ENCODE data around the gene FAM181B. TPM values are rescaled to one million over a fixed set of nuclear protein-coding genes. Genes with fewer than 3 reads are reported as not detected.
A peak's percentile ranks its signal among the peaks of the same experiment; 100 is the strongest.

Gene FAM181B
- total and polyA plus RNA-seq, 2 of the 13 experiments (the other 11 are each of a cell fraction or from before 2014, with no cell fraction given), result not detected

DNA sequence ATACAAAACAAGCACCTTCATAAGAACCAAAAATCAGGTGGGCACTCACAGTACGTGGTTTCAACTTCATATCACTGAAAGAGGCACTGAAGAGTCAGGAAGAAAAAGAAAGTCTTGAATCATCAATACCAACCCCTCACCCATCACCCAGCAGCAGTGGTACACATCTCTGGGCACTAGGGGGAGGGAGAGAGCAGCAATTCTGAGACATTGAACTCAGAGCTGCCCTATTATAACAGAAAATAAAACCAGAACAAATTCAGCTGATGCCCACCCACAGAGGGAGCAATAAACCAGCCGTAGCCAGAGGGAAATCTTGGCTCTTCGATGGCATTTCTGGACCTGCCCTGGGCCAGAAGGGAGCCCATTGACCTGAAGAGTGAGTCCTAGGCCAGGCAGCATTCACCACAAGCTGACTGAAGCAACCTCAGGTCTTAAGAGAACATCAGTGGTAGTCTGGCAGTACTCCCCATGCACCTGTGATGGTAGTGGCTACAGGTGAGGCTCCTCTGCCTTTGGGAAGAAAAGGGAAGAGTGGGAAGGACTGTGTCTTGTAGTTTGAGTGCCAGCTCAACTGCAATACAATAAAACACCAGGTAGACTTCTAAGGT is 42.2 kb upstream of the FAM181B start (continued):
- TF ChIP-seq, protein P1, sequence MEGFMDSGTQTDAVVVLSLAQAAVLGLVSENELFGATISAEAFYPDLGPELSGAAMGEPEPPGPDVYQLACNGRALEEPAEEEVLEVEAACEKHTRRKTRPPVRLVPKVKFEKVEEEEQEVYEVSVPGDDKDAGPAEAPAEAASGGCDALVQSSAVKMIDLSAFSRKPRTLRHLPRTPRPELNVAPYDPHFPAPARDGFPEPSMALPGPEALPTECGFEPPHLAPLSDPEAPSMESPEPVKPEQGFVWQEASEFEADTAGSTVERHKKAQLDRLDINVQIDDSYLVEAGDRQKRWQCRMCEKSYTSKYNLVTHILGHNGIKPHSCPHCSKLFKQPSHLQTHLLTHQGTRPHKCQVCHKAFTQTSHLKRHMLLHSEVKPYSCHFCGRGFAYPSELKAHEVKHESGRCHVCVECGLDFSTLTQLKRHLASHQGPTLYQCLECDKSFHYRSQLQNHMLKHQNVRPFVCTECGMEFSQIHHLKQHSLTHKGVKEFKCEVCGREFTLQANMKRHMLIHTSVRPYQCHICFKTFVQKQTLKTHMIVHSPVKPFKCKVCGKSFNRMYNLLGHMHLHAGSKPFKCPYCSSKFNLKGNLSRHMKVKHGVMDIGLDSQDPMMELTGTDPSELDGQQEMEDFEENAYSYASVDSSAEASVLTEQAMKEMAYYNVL (CRISPR knock-in tag; IDR thresholded peaks at IDR 0.05; ENCODE audit: borderline replicate concordance), result no peak
- TF ChIP-seq, protein P2, sequence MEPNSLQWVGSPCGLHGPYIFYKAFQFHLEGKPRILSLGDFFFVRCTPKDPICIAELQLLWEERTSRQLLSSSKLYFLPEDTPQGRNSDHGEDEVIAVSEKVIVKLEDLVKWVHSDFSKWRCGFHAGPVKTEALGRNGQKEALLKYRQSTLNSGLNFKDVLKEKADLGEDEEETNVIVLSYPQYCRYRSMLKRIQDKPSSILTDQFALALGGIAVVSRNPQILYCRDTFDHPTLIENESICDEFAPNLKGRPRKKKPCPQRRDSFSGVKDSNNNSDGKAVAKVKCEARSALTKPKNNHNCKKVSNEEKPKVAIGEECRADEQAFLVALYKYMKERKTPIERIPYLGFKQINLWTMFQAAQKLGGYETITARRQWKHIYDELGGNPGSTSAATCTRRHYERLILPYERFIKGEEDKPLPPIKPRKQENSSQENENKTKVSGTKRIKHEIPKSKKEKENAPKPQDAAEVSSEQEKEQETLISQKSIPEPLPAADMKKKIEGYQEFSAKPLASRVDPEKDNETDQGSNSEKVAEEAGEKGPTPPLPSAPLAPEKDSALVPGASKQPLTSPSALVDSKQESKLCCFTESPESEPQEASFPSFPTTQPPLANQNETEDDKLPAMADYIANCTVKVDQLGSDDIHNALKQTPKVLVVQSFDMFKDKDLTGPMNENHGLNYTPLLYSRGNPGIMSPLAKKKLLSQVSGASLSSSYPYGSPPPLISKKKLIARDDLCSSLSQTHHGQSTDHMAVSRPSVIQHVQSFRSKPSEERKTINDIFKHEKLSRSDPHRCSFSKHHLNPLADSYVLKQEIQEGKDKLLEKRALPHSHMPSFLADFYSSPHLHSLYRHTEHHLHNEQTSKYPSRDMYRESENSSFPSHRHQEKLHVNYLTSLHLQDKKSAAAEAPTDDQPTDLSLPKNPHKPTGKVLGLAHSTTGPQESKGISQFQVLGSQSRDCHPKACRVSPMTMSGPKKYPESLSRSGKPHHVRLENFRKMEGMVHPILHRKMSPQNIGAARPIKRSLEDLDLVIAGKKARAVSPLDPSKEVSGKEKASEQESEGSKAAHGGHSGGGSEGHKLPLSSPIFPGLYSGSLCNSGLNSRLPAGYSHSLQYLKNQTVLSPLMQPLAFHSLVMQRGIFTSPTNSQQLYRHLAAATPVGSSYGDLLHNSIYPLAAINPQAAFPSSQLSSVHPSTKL (CRISPR knock-in tag; IDR thresholded peaks at IDR 0.05), result peak; percentile 16; the same call in 1 of the 2 replicates
- TF ChIP-seq GATAD2A (CRISPR knock-in tag; IDR thresholded peaks at IDR 0.05), result peak; percentile 49
- no peak for TF ChIP-seq ZNF781 (CRISPR knock-in tag; IDR thresholded peaks at IDR 0.05; ENCODE audit: borderline replicate concordance, not compliant biosample characterization)
- peak; percentile 82 for TF ChIP-seq CTCF (CRISPR knock-in tag; IDR thresholded peaks at IDR 0.05)
- no peak for TF ChIP-seq WIZ (CRISPR knock-in tag; IDR thresholded peaks at IDR 0.05)
- TF ChIP-seq, protein P3, sequence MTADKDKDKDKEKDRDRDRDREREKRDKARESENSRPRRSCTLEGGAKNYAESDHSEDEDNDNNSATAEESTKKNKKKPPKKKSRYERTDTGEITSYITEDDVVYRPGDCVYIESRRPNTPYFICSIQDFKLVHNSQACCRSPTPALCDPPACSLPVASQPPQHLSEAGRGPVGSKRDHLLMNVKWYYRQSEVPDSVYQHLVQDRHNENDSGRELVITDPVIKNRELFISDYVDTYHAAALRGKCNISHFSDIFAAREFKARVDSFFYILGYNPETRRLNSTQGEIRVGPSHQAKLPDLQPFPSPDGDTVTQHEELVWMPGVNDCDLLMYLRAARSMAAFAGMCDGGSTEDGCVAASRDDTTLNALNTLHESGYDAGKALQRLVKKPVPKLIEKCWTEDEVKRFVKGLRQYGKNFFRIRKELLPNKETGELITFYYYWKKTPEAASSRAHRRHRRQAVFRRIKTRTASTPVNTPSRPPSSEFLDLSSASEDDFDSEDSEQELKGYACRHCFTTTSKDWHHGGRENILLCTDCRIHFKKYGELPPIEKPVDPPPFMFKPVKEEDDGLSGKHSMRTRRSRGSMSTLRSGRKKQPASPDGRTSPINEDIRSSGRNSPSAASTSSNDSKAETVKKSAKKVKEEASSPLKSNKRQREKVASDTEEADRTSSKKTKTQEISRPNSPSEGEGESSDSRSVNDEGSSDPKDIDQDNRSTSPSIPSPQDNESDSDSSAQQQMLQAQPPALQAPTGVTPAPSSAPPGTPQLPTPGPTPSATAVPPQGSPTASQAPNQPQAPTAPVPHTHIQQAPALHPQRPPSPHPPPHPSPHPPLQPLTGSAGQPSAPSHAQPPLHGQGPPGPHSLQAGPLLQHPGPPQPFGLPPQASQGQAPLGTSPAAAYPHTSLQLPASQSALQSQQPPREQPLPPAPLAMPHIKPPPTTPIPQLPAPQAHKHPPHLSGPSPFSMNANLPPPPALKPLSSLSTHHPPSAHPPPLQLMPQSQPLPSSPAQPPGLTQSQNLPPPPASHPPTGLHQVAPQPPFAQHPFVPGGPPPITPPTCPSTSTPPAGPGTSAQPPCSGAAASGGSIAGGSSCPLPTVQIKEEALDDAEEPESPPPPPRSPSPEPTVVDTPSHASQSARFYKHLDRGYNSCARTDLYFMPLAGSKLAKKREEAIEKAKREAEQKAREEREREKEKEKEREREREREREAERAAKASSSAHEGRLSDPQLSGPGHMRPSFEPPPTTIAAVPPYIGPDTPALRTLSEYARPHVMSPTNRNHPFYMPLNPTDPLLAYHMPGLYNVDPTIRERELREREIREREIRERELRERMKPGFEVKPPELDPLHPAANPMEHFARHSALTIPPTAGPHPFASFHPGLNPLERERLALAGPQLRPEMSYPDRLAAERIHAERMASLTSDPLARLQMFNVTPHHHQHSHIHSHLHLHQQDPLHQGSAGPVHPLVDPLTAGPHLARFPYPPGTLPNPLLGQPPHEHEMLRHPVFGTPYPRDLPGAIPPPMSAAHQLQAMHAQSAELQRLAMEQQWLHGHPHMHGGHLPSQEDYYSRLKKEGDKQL (CRISPR knock-in tag; IDR thresholded peaks at IDR 0.05; ENCODE audit: low read depth), result no peak
- TF ChIP-seq NFIB (CRISPR knock-in tag; IDR thresholded peaks at IDR 0.05; ENCODE audit: borderline replicate concordance), result no peak
- no peak for TF ChIP-seq CENPT (CRISPR knock-in tag; IDR thresholded peaks at IDR 0.05; ENCODE audit: low read depth)
- TF ChIP-seq ZNF674 (CRISPR knock-in tag; IDR thresholded peaks at IDR 0.05; ENCODE audit: low read depth), result no peak
- TF ChIP-seq FOXA3 (CRISPR knock-in tag; IDR thresholded peaks at IDR 0.05), result 0 out of 2 replicates have a peak, but pooled peaks have one; percentile 20
- no peak for TF ChIP-seq ZNF773 (CRISPR knock-in tag; IDR thresholded peaks at IDR 0.05; ENCODE audit: borderline replicate concordance)
- TF ChIP-seq RXRA (CRISPR knock-in tag; IDR thresholded peaks at IDR 0.05), result no peak
- TF ChIP-seq FIP1L1 (IDR thresholded peaks at IDR 0.05; ENCODE audit: borderline replicate concordance, insufficient read depth, low read depth, low read length), result no peak
- no peak for TF ChIP-seq NR2C2 (CRISPR knock-in tag; IDR thresholded peaks at IDR 0.05; ENCODE audit: borderline replicate concordance)

Data from HepG2 (cell line).